SK-N-SH treated with all-trans-retinoic acid at 6 μM for 48 hours (cell line): ENCODE data around the gene SBSN.

Experiments used
- ATAC-seq: fragments of 200-7000 bp; cut with Tn5 transposase; 3 replicates; pipeline ENCODE4 v1.9.1; 2020; ENCODE audit warnings: mild to moderate bottlenecking, moderate library complexity
- ARNTL ChIP-seq: fragments of 450-650 bp; formaldehyde crosslinking; IDR thresholded peaks from 2 replicates; pipeline ENCODE4 v1.5.0; 2020; ENCODE audit warnings: low read depth, mild to moderate bottlenecking, moderate library complexity, borderline replicate concordance
- CREB5 ChIP-seq: fragments of 250-450 bp; sonication (Bioruptor Pico); IDR thresholded peaks from 2 replicates; pipeline ENCODE4 v1.5.1; 2020; ENCODE audit warnings: low read depth, mild to moderate bottlenecking, moderate library complexity
- CSDC2 ChIP-seq: fragments of 250-450 bp; sonication (Bioruptor Pico); IDR thresholded peaks from 2 replicates; pipeline ENCODE4 v1.5.0; 2020; ENCODE audit warnings: mild to moderate bottlenecking, moderate library complexity
- ESRRG ChIP-seq: fragments of 250-450 bp; sonication (Bioruptor Pico); IDR thresholded peaks from 2 replicates; pipeline ENCODE4 v1.6.1; 2021; ENCODE audit warnings: mild to moderate bottlenecking
- GLIS3 ChIP-seq: fragments of 250-450 bp; sonication (Bioruptor Pico); IDR thresholded peaks from 2 replicates; pipeline ENCODE4 v1.5.0; 2020; ENCODE audit warnings: mild to moderate bottlenecking, moderate library complexity
- ISL1 ChIP-seq: fragments of 250-450 bp; sonication (Bioruptor Pico); IDR thresholded peaks from 2 replicates; pipeline ENCODE4 v2.1.2; 2022; ENCODE audit warnings: mild to moderate bottlenecking, moderate library complexity
- OSR1 ChIP-seq: fragments of 250-450 bp; sonication (Bioruptor Pico); IDR thresholded peaks from 2 replicates; pipeline ENCODE4 v1.8.0; 2022; ENCODE audit warnings: moderate library complexity, mild to moderate bottlenecking, inconsistent platforms
- PPARA ChIP-seq: fragments of 250-450 bp; sonication (Bioruptor Pico); IDR thresholded peaks from 2 replicates; pipeline ENCODE4 v1.5.0; 2020; ENCODE audit warnings: mild to moderate bottlenecking, borderline replicate concordance
- RARB ChIP-seq: fragments of 250-450 bp; sonication (Bioruptor Pico); IDR thresholded peaks from 2 replicates; pipeline ENCODE4 v1.8.0; 2021; ENCODE audit warnings: mild to moderate bottlenecking, moderate library complexity
- SNAI2 ChIP-seq: fragments of 250-450 bp; sonication (Bioruptor Pico); IDR thresholded peaks from 2 replicates; pipeline ENCODE4 v1.5.0; 2020; ENCODE audit warnings: mild to moderate bottlenecking, moderate library complexity
- TCF4 ChIP-seq: fragments of 250-450 bp; sonication (Bioruptor Pico); IDR thresholded peaks from 2 replicates; pipeline ENCODE4 v1.8.0; 2021; ENCODE audit warnings: mild to moderate bottlenecking, moderate library complexity, borderline replicate concordance
- ZC3H10 ChIP-seq: fragments of 250-450 bp; sonication (Bioruptor Pico); IDR thresholded peaks from 2 replicates; pipeline ENCODE4 v1.5.1; 2021; ENCODE audit warnings: mild to moderate bottlenecking, moderate library complexity
- ZFP3 ChIP-seq: fragments of 250-450 bp; sonication (Bioruptor Pico); IDR thresholded peaks from 2 replicates; pipeline ENCODE4 v1.5.0; 2020; ENCODE audit warnings: mild to moderate bottlenecking, moderate library complexity
- ZFP30 ChIP-seq: fragments of 450-650 bp; formaldehyde crosslinking; IDR thresholded peaks from 2 replicates; pipeline ENCODE4 v1.5.0; 2022; ENCODE audit warnings: mild to moderate bottlenecking, moderate library complexity
- ZNF565 ChIP-seq: fragments of 450-650 bp; formaldehyde crosslinking; conservative IDR thresholded peaks from 2 replicates; pipeline ENCODE4 v1.5.0; 2020; ENCODE audit warnings: low read depth, mild to moderate bottlenecking, moderate library complexity
- ZNF70 ChIP-seq: fragments of 450-650 bp; formaldehyde crosslinking; IDR thresholded peaks from 2 replicates; pipeline ENCODE4 v1.5.0; 2020; ENCODE audit warnings: mild to moderate bottlenecking, moderate library complexity
- ZNF8 ChIP-seq: fragments of 450-650 bp; formaldehyde crosslinking; IDR thresholded peaks from 2 replicates; pipeline ENCODE4 v1.5.0; 2020; ENCODE audit warnings: mild to moderate bottlenecking, moderate library complexity
- TF ChIP-seq, protein P1 (sequence below): fragments of 250-450 bp; sonication (Bioruptor Pico); IDR thresholded peaks from 2 replicates; pipeline ENCODE4 v1.8.0; 2021; ENCODE audit warnings: low read depth, mild to moderate bottlenecking, moderate library complexity, borderline replicate concordance
- TF ChIP-seq, protein P2 (sequence below): fragments of 250-450 bp; sonication (Bioruptor Pico); IDR thresholded peaks from 2 replicates; pipeline ENCODE4 v1.5.0; 2020; ENCODE audit warnings: mild to moderate bottlenecking, moderate library complexity
- TF ChIP-seq, protein P3 (sequence below): fragments of 250-450 bp; sonication (Bioruptor Pico); IDR thresholded peaks from 2 replicates; pipeline ENCODE4 v1.5.1; 2021; ENCODE audit warnings: mild to moderate bottlenecking, moderate library complexity

The SBSN gene

GRCh38 chr19:35495107-35496064 lies 32.7 kb downstream of the SBSN start:
- TF ChIP-seq ZFP3 (CRISPR knock-in tag) (no peak), ZNF8 (no peak), RARB (CRISPR knock-in tag) (no peak), CSDC2 (CRISPR knock-in tag) (no peak), ZC3H10 (CRISPR knock-in tag) (no peak), GLIS3 (CRISPR knock-in tag) (no peak), ZFP30 (CRISPR knock-in tag) (no peak), ZNF70 (CRISPR knock-in tag) (no peak), ESRRG (CRISPR knock-in tag) (no peak)
- TF ChIP-seq, protein P1, sequence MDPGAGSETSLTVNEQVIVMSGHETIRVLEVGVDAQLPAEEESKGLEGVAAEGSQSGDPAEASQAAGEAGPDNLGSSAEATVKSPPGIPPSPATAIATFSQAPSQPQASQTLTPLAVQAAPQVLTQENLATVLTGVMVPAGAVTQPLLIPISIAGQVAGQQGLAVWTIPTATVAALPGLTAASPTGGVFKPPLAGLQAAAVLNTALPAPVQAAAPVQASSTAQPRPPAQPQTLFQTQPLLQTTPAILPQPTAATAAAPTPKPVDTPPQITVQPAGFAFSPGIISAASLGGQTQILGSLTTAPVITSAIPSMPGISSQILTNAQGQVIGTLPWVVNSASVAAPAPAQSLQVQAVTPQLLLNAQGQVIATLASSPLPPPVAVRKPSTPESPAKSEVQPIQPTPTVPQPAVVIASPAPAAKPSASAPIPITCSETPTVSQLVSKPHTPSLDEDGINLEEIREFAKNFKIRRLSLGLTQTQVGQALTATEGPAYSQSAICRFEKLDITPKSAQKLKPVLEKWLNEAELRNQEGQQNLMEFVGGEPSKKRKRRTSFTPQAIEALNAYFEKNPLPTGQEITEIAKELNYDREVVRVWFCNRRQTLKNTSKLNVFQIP (CRISPR knock-in tag) = no peak
- TF ChIP-seq, protein P2, sequence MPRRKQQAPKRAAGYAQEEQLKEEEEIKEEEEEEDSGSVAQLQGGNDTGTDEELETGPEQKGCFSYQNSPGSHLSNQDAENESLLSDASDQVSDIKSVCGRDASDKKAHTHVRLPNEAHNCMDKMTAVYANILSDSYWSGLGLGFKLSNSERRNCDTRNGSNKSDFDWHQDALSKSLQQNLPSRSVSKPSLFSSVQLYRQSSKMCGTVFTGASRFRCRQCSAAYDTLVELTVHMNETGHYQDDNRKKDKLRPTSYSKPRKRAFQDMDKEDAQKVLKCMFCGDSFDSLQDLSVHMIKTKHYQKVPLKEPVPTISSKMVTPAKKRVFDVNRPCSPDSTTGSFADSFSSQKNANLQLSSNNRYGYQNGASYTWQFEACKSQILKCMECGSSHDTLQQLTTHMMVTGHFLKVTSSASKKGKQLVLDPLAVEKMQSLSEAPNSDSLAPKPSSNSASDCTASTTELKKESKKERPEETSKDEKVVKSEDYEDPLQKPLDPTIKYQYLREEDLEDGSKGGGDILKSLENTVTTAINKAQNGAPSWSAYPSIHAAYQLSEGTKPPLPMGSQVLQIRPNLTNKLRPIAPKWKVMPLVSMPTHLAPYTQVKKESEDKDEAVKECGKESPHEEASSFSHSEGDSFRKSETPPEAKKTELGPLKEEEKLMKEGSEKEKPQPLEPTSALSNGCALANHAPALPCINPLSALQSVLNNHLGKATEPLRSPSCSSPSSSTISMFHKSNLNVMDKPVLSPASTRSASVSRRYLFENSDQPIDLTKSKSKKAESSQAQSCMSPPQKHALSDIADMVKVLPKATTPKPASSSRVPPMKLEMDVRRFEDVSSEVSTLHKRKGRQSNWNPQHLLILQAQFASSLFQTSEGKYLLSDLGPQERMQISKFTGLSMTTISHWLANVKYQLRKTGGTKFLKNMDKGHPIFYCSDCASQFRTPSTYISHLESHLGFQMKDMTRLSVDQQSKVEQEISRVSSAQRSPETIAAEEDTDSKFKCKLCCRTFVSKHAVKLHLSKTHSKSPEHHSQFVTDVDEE (CRISPR knock-in tag) = no peak
- peak; percentile 96 for ATAC-seq

DNA sequence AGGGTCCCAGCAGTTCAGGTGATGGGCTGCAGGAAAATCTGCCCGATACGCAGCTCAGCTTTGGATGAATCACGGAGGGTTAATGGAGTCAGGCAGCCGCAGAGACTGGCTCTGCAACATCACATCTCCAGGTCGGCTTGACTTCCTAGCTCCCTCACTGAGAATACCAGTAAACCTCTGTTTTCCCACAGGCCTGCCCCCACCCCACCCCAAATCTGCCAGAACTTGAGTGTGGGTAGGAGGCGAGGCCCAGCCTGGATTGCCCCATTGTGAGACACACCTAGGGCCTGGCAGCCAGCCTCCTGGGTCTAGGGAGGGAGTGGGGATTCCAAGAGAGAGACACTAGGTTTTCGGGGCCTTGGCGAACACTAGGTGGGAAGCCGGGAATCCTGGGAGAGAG lies 34.1 kb downstream of the SBSN start:
- no peak for ATAC-seq
- TF ChIP-seq ESRRG (CRISPR knock-in tag) = no peak
- no peak for TF ChIP-seq RARB (CRISPR knock-in tag)
- TF ChIP-seq SNAI2 (CRISPR knock-in tag) = no peak

DNA sequence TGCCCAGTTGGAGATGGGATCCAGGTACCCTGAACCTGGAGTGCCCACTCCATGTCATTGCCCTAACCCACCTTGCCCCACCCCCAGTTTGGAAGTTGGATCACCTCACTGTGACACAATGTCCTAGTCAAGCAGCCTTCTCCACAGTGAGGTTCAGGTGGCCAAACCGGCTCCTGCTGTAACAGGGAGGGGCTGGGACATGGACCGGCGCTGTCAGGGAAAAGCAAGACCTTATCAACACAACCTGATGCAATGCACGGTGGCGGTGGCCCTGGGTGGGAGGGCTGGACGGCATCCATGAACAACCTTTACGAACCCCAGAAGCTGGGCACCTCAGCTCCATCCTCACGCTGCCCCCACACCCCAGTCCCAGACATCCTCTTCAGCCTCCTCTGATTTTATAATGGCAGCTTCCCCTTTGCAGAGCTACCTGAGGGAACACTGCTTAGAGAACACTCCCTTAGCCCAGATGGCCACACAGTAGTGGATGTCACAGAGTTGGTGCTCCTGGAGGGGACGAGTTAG lies 36.2 kb downstream of the SBSN start:
- no peak for ATAC-seq
- TF ChIP-seq CREB5 (CRISPR knock-in tag) (no peak), PPARA (CRISPR knock-in tag) (no peak), ISL1 (CRISPR knock-in tag) (no peak), ZNF8 (no peak), GLIS3 (CRISPR knock-in tag) (no peak)
- TF ChIP-seq, protein P2 (CRISPR knock-in tag) = no peak

DNA sequence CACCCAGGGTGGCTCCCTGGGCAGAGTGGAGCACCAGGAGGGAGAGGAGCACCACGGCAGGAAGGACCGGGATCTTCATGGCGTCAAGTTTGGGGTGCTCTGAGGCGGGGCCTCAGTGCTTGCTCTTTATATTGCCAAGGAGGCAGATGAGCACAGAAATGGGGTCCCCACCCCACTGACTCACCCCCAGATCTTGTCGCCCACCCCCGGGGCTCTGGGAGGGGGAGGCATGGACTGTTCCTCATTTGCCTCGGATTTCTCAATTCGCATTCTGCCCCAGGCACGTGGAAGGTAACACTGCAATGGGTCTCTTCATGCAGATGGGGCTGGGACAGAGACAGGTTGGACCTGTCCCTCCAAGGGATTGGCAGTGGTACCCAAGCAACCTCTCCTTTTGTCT lies 37.7 kb downstream of the SBSN start, which contains the start of gene KRTDAP:
Gene KRTDAP, minus strand, starts transcription at position 101 of the 400 bp plus-strand sequence. Its CDS starts 22 bp downstream, at position 79.
- no peak for TF ChIP-seq ZC3H10 (CRISPR knock-in tag)
- no peak for TF ChIP-seq ZNF565 (CRISPR knock-in tag)
- TF ChIP-seq, protein P3, sequence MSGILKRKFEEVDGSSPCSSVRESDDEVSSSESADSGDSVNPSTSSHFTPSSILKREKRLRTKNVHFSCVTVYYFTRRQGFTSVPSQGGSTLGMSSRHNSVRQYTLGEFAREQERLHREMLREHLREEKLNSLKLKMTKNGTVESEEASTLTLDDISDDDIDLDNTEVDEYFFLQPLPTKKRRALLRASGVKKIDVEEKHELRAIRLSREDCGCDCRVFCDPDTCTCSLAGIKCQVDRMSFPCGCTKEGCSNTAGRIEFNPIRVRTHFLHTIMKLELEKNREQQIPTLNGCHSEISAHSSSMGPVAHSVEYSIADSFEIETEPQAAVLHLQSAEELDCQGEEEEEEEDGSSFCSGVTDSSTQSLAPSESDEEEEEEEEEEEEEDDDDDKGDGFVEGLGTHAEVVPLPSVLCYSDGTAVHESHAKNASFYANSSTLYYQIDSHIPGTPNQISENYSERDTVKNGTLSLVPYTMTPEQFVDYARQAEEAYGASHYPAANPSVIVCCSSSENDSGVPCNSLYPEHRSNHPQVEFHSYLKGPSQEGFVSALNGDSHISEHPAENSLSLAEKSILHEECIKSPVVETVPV (CRISPR knock-in tag) = no peak
- no peak for TF ChIP-seq ZFP3 (CRISPR knock-in tag)
- TF ChIP-seq TCF4 (CRISPR knock-in tag) = no peak
- TF ChIP-seq CSDC2 (CRISPR knock-in tag) = no peak
- TF ChIP-seq, protein P2 (CRISPR knock-in tag) = no peak
- no peak for TF ChIP-seq OSR1 (CRISPR knock-in tag)
- no peak for TF ChIP-seq RARB (CRISPR knock-in tag)
- TF ChIP-seq ZFP30 (CRISPR knock-in tag) = no peak
- no peak for TF ChIP-seq ARNTL (CRISPR knock-in tag)
- ATAC-seq = no peak
